Panc1 (cell line): ENCODE results near the gene UBTD2.

Experiments
- CTCF ChIP-seq: fragments of 450-650 bp; IDR thresholded peaks from 2 replicates; pipeline ENCODE4 v1.5.1; 2017; ENCODE audit warnings: mild to moderate bottlenecking
- POLR2AphosphoS5 ChIP-seq: IDR thresholded peaks from 2 replicates; pipeline ENCODE4 v1.6.1; 2012; ENCODE audit warnings: mild to moderate bottlenecking, low read depth, low read length, moderate library complexity

- no peak for TF ChIP-seq POLR2AphosphoS5
- no peak for TF ChIP-seq CTCF
Observed at GRCh38 chr5:172234031-172234430, 49.5 kb downstream of the UBTD2 start.
